ENCODE measurements around the gene P2RX3. TPM values are rescaled to one million over a fixed set of nuclear protein-coding genes. Genes with fewer than 3 reads are reported as not detected.

P2RX3 gene
- total RNA-seq, 4 donors from 2014 or later = 0.34 TPM; not detected in 3

DNA sequence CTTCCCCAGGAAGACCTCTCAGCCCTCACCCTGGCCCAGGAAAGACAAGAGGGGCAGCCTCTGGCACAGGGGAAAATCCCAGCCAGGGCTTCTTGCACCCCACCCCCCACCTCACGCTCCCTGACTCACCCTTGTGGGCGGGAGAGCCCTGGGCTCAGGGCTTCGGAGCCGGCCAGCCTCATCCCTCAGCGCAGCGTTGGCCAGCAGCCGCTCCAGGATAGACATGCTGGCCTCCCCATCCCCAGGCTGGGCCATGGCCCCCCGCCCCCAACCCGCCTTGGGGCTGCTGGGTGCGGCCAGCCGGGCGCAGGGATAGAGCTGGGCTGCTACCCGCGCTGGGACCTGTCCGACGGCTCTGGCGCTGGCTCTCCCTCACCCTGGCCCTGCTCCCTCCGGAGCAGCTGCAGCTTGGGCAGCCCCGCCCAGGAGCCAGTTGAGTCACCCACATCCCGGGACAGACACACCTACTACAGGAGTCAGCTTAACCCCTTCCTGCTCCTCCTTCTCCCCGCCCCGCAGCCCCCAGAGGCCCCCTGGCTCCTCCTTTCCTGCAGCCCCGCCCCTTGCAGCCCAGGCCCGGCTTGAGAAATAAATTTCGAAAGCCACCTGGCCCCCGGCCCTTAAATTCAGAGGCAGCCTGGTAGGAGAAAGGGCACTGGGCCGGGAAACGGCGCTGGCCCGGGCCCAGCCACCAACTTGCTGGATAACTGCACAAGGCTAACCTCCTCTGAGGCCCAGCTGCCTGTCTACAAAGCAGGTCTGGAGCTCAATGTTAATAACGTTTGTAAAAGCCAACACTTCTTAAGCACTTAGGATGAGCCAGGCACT, 26.8 kb upstream of the P2RX3 start:
- TF ChIP-seq, protein P1, sequence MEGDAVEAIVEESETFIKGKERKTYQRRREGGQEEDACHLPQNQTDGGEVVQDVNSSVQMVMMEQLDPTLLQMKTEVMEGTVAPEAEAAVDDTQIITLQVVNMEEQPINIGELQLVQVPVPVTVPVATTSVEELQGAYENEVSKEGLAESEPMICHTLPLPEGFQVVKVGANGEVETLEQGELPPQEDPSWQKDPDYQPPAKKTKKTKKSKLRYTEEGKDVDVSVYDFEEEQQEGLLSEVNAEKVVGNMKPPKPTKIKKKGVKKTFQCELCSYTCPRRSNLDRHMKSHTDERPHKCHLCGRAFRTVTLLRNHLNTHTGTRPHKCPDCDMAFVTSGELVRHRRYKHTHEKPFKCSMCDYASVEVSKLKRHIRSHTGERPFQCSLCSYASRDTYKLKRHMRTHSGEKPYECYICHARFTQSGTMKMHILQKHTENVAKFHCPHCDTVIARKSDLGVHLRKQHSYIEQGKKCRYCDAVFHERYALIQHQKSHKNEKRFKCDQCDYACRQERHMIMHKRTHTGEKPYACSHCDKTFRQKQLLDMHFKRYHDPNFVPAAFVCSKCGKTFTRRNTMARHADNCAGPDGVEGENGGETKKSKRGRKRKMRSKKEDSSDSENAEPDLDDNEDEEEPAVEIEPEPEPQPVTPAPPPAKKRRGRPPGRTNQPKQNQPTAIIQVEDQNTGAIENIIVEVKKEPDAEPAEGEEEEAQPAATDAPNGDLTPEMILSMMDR (IDR thresholded peaks at IDR 0.05; ENCODE audit: low read depth) = no peak

DNA sequence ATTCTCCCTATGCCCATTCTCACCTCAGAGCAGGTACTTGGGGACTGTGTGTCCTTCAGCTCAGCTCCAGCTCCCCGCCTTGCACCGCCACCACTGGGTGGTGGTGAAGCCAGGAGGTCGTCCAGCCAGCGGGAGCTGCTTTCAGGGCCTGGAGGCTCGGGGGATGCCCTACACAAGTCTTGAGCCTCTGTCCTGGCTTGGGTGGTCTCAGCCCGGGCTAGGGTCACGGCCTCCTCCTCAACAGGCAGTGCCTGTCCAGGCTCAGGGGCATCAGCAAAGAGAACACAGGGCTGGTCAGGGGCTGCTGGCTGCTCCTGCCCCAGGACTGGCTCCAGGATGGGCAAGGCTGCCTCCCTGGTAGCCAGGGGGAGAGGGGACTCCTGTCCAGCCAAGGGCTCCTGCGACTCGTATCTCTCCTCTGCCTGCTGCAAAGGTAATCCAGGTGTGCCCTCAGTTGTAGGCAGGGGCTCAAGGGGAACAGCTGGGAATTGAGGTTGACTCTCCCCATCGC, 25.6 kb upstream of the P2RX3 start:
- TF ChIP-seq, protein P1 (IDR thresholded peaks at IDR 0.05; ENCODE audit: low read depth) = no peak

DNA sequence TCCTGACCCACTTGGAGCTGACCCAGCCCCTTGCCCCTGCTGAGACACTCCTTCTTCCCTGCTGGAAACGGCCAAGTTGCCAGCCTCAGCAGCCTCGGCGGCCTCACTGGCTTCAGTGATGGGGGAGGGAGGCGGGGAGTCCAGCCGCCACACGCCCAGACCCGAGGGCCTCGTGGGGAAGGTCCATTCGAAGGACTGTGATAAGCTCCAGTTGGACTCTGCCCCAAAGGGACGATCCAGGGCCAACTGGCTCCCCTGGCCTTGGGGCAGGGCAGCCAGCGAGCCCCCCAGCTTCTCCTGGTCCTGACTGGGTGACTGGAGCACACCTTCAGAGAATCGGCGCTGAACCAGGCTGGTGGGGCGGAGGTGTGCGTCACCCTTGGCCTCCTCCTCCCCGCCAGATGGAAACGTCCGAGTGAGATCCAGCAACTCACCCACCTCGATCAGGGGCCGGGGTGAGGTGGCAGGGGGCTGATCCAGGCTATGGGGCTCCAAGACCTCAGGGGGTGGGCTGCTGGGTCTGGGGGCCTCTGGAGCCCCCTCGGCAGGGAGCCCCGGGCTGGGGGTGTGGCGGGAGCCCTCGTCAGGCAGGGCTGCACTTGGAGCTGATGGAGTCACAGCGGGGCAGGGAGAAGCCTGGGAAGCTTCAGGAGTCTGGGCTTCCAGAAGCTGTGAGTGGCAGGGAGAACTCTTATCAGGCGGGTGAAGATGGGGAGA, 24.9 kb upstream of the P2RX3 start:
- TF ChIP-seq, protein P1 (IDR thresholded peaks at IDR 0.05; ENCODE audit: low read depth) = no peak

GRCh38 chr11:57313788-57314135, 24.4 kb upstream of the P2RX3 start:
- TF ChIP-seq, protein P1 (IDR thresholded peaks at IDR 0.05; ENCODE audit: low read depth) = no peak

GRCh38 chr11:57314221-57314973, 23.8 kb upstream of the P2RX3 start:
- TF ChIP-seq, protein P1 (IDR thresholded peaks at IDR 0.05; ENCODE audit: low read depth) = no peak

- TF ChIP-seq, protein P1 (IDR thresholded peaks at IDR 0.05; ENCODE audit: low read depth) = no peak
Measured at GRCh38 chr11:57315491-57315890, 22.7 kb upstream of the P2RX3 start.

Measured in subcutaneous adipose tissue (tissue), 4 donors.